Inflammatory macrophage treated with lipopolysaccharide for 4 hours (primary cell): ENCODE measurements around the gene ATP11A.

Experiments
- DNase-seq: peaks from one replicate; pipeline ENCODE4 v3.0.0-alpha.2; 2020

Gene ATP11A

GRCh38 chr13:112917056-112917664 is 227.3 kb downstream of the ATP11A start:
- no peak for DNase-seq

GRCh38 chr13:112917737-112918136 is 227.9 kb downstream of the ATP11A start:
- DNase-seq = no peak

GRCh38 chr13:112918266-112918665 is 228.4 kb downstream of the ATP11A start:
- no peak for DNase-seq

DNA sequence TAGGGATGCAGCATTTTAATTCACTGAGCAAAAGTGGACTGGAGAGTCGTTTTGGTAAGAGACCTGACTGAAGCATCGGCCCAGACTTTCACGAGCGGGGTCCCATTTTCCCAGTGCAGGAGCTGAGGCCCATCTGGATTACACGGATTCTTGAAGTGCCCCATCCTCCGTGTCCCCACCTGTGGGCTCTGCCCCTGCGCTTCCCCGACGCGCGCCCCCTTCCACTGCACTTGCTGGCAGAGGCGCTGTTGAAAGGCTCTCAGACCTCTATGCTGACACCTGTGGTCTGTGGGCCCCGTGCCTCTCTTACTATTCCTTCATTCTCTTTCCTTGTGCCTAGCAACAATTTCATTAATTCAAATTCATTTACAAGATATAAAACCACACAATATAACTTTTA is 228.9 kb downstream of the ATP11A start:
- no peak for DNase-seq

- DNase-seq = no peak
Observed at GRCh38 chr13:112923962-112924361, 234.1 kb downstream of the ATP11A start.

DNA sequence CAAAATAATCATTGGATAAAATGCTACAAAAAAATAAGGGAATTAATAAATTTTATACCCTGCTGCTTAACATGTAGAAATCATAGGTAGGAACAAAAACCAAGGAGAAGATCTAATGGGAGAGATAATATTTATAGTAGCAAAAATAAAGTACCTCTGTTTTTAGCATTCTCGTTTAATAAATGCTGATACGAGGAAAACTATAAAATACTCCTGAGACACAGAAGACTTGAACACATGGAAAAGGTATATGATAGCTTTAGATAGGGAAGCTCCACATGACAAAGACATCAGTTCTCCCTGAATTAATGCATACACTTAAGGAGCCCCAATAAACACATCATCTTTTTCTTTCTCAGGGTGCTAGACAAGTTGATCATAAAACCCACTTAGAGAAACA is 234.5 kb downstream of the ATP11A start:
- DNase-seq = no peak

GRCh38 chr13:112926003-112926402 is 236.2 kb downstream of the ATP11A start:
- no peak for DNase-seq

DNA sequence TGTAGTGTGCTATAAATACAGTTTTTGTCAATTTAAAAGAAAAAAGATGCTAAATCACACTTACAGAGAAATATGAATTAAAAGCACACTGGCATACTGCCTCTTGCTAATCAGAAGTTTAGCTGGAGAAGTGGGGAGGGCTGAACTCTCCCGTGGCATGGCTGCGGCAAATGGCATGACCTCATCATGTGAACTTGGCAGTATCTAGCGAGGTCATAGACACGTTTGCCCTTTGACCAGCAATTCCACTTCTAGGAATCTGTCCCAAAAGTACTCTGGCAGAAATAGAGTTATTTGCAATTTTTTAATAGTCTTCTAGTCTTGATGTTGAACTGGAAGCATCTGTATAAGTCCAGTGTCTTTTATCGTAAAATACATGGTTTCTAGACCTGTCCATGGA is 237.2 kb downstream of the ATP11A start:
- no peak for DNase-seq

DNA sequence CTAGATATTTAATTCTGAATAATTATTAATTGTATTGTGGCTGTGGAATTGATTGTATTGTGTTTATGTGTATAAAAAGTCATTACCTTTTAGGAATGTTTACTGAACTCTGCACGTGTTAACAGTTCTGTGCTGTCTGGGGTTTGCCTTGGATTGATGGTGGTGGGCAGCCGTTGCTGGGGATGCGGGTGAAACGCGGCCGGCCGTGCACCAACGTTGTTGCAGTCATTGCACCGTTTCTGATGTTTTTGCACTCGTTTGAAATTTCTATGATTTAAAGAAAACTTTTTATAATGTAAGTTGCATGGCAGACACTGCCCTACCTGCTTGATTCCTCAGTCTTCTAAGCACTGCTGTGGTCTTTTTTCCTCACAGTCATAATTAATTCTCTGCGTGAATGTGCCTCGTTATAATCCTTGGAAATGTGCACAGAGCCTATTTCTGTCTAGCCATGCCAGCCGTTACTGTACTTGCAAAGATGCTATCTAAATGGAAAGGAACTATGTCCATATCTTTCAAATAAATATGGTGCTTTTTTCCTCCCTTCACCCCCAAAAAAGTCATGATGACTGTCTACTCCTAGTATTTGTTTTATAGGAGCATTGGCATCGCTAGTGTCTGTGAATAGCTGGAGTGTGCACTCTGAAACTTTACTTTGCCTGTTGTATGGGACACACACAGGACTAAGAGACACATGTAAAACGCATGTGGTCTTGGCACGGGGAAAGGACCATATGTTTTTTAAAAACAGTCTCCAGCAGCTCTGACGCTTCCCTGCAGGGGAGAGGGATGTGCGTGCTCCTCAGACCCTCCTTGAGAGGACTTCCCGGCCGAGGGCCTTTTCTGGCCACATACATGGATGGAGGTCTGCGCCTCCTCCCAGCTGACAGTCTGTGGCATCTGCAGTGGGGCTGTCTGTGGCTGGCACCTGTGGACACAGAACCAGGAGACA is 238.5 kb downstream of the ATP11A start:
- no peak for DNase-seq

DNA sequence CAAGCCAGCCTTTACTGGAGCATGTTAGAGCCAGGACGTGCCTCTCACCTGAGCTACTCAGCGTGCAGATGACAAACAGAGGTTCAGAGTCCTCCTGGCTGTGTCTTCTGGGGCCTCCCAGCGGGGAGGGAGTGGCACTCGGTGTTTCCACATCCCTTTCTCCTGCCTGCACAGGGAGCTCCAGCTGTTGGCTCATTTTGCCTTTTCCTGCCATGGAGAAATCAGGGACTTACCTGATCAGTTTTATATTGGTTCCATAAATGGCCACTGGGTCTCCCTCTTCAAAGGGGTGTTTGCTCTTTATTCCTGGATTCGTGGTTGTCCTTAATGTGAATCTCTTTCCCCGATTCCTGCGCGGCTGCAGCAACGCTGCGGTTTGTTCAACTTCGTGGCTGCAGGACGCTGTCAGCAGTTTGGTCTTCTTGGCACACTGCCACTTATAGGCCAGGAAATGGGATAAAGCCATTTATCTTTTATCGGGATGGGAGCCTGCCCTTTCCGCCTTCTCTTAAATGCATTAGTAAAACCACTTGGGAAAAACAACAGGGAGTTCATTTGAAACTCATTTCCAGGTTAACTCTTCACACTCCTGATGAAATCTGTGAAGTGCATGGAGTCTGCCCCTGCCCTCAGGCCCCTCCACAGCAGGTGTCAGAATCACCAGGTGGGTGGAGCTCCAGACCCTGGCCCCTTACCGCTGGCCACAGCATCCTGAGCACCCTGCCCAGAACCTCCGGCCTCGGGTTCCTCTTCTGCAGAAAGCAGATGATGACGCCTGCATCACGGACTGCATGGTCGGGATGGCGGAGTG is 239.3 kb downstream of the ATP11A start:
- DNase-seq = peak; percentile 19

GRCh38 chr13:112929783-112930055 is 239.9 kb downstream of the ATP11A start:
- DNase-seq = no peak

GRCh38 chr13:112930192-112930591 is 240.4 kb downstream of the ATP11A start:
- no peak for DNase-seq

DNA sequence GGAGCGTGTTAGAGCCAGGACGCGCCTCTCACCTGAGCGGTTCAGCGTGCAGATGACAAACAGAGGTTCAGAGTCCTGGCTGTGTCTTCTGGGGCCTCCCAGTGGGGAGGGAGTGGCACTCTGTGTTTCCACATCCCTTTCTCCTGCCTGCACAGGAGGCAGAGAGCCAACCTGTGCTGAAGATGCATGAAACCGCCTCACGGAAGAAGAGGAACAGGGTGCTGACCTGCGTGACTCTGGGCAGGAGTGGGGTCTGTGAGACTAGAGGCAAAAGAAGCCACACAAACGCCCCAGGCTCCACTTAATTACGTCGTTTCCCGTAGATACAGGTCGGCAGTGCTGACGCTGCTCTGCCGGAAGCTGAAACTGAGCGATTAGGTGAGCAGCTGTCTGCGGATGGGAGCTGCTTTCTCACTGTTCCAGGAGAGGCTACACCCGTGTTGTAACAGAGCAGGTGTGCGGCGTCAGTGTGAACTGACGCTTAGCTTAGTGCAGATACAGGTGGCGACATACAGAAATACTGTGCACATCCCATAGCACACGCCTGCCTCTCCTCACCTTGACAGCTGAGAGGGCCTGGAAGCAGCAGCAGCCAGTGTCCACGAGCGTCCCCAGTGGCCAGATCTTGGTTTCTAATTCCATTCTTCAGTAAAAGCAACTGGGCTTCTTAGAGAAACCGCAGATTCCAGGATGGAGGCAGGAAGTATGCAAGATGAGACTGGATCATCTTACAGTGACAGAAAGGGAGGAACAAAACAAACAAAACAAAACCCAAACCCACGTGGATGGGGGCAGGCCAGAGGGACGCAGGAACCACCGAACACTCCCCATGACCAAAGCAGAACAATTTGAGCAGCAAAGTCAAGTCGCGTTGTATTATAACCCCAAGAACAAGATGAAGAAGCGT is 241.4 kb downstream of the ATP11A start:
- DNase-seq = no peak

DNA sequence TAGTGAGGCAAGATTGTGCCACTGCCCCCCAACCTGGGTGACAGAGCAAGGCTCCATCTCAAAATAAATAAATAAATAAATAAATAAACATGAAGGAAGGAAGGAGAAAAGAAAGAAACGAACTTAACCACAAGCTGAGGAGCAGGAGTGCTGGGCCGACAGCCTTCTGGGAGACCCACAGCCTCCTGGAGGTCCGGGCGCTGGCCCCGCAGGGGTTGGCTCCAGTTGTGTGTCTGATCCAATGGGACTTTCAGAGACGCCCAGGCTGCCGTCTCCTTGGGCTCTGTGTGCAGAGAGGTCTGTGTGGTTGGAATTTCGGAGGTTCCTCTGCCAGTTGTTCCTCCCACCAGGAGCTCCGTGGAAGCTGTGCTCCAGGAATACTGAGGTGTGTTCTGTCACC is 243.1 kb downstream of the ATP11A start:
- DNase-seq = no peak

DNA sequence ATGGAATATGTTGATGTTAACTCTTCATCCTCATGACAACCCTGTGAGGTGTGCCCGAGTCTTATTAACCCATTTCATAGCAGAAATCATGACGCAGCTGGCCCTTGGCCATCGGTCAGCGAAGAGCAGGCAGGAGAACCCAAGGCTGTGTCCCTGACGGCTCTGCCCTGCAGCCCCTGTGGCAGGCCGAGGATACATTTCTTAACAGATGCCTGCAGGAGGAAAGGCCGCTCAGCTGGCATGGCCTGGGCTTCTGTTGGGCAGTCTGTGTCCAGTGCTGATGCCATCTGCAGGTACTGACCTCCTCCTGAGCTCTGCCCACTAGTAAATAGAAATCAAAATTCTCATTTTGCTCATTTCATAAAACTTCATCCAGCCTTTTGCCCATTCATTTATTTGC is 243.8 kb downstream of the ATP11A start:
- no peak for DNase-seq

GRCh38 chr13:112934078-112934477 is 244.2 kb downstream of the ATP11A start:
- DNase-seq = no peak
